ENCODE measurements around the gene NDUFS5.
"Not testable (repeated sequence)": the region's sequence is repeated elsewhere in the genome, so short reads cannot be mapped to it uniquely, and the experiment has no call there.

Gene NDUFS5

GRCh38 chr1:39026051-39026865, at the start of gene NDUFS5:
NDUFS5 (plus strand) TSS chr1:39026350; CDS start chr1:39028725, 2,375 bp downstream.
- peak; percentile 91 for DNase-seq (ENCODE audit: low spot score)

- DNase-seq (ENCODE audit: low spot score) = not testable (repeated sequence)
Observed at GRCh38 chr1:38977399-38978244, 48.5 kb upstream of the NDUFS5 start.

- DNase-seq (ENCODE audit: low spot score) = not testable (repeated sequence)
Observed at GRCh38 chr1:38978245-38978542, 48.0 kb upstream of the NDUFS5 start.

GRCh38 chr1:38979380-38979779, 46.8 kb upstream of the NDUFS5 start:
- DNase-seq (ENCODE audit: low spot score) = not testable (repeated sequence)

GRCh38 chr1:38989979-38990378, 36.2 kb upstream of the NDUFS5 start:
- no peak for DNase-seq (ENCODE audit: low spot score)

GRCh38 chr1:38990386-38990737, 35.8 kb upstream of the NDUFS5 start:
- no peak for DNase-seq (ENCODE audit: low spot score)

- DNase-seq (ENCODE audit: low spot score) = peak; percentile 99
Observed at GRCh38 chr1:38990738-38991637, 35.2 kb upstream of the NDUFS5 start, which contains the start of gene AKIRIN1. AKIRIN1 (plus strand) TSS chr1:38991276; CDS start chr1:38991381, 105 bp downstream.

- DNase-seq (ENCODE audit: low spot score) = peak; percentile 69
Observed at GRCh38 chr1:38991638-38992411, 34.3 kb upstream of the NDUFS5 start.

- DNase-seq (ENCODE audit: low spot score) = no peak
Observed at GRCh38 chr1:38992412-38993111, 33.6 kb upstream of the NDUFS5 start.

GRCh38 chr1:38994196-38994595, 32.0 kb upstream of the NDUFS5 start:
- no peak for DNase-seq (ENCODE audit: low spot score)

GRCh38 chr1:38997034-38997900, 28.9 kb upstream of the NDUFS5 start:
- DNase-seq (ENCODE audit: low spot score) = no peak

GRCh38 chr1:38997901-38998190, 28.3 kb upstream of the NDUFS5 start:
- DNase-seq (ENCODE audit: low spot score) = no peak

- no peak for DNase-seq (ENCODE audit: low spot score)
Observed at GRCh38 chr1:39001516-39002421, 24.4 kb upstream of the NDUFS5 start.

GRCh38 chr1:39003281-39003680, 22.9 kb upstream of the NDUFS5 start:
- DNase-seq (ENCODE audit: low spot score) = no peak

GRCh38 chr1:39003794-39004193, 22.4 kb upstream of the NDUFS5 start:
- no peak for DNase-seq (ENCODE audit: low spot score)

- no peak for DNase-seq (ENCODE audit: low spot score)
Observed at GRCh38 chr1:39006287-39006686, 19.9 kb upstream of the NDUFS5 start.

GRCh38 chr1:39006726-39007645, 19.2 kb upstream of the NDUFS5 start:
- no peak for DNase-seq (ENCODE audit: low spot score)

GRCh38 chr1:39014956-39015355, 11.2 kb upstream of the NDUFS5 start:
- not testable (repeated sequence) for DNase-seq (ENCODE audit: low spot score)

All from ecto neural progenitor cell (in vitro differentiated cells).